Measurements from ENCODE around the gene TAS2R40.
"Not testable (repeated sequence)": the region's sequence is repeated elsewhere in the genome, so short reads cannot be mapped to it uniquely, and the experiment has no call there.

TAS2R40 gene

DNA sequence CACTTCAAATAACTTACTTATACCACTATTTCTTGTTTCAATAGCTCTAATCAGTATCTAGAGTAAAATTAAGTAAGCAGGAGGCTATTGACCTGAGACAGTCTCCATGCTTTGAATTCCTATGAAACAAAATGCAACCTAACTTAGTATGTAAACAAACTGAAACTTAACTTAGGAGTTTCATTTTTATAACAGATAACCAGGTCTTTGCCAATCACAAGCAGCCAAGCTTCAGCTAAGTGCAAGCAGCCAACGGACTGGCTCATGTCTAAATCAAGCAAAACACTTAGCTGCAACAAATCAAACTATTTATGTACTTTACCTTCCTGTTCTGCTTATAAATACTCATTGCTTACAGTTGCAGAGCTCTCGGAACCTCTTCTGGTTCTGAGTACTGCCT lies 37.0 kb downstream of the TAS2R40 start:
- ATAC-seq: no peak

DNA sequence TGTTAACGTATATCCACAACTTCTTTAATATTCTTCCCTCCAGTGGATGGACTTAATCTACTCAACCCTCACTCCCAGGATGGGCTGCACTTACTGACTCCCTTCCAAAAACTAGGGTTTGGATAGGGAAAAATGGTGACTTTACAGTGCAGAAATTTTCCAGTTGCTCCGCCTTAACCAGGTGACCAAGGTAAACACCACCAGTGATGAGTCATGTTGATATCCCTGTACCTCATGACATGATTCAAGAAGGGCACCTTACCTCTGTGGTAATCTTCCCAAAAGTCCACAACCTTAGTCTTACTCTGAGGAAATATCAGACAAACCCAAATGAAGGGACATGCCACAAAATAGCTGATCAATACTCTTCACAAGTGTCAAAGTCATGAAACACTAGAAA lies 37.9 kb downstream of the TAS2R40 start:
- no peak for ATAC-seq
- TF ChIP-seq PPARA (CRISPR knock-in tag; IDR thresholded peaks at IDR 0.05; ENCODE audit: borderline replicate concordance) (no peak), ZFP3 (CRISPR knock-in tag; IDR thresholded peaks at IDR 0.05) (no peak), OSR1 (CRISPR knock-in tag; IDR thresholded peaks at IDR 0.05) (no peak), TOX (CRISPR knock-in tag; IDR thresholded peaks at IDR 0.05; ENCODE audit: borderline replicate concordance) (no peak), TCF4 (CRISPR knock-in tag; IDR thresholded peaks at IDR 0.05; ENCODE audit: borderline replicate concordance) (no peak), ISL1 (CRISPR knock-in tag; IDR thresholded peaks at IDR 0.05) (no peak)
- TF ChIP-seq, protein P1, sequence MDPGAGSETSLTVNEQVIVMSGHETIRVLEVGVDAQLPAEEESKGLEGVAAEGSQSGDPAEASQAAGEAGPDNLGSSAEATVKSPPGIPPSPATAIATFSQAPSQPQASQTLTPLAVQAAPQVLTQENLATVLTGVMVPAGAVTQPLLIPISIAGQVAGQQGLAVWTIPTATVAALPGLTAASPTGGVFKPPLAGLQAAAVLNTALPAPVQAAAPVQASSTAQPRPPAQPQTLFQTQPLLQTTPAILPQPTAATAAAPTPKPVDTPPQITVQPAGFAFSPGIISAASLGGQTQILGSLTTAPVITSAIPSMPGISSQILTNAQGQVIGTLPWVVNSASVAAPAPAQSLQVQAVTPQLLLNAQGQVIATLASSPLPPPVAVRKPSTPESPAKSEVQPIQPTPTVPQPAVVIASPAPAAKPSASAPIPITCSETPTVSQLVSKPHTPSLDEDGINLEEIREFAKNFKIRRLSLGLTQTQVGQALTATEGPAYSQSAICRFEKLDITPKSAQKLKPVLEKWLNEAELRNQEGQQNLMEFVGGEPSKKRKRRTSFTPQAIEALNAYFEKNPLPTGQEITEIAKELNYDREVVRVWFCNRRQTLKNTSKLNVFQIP (CRISPR knock-in tag; IDR thresholded peaks at IDR 0.05; ENCODE audit: borderline replicate concordance, low read depth): no peak
- TF ChIP-seq, protein P2, sequence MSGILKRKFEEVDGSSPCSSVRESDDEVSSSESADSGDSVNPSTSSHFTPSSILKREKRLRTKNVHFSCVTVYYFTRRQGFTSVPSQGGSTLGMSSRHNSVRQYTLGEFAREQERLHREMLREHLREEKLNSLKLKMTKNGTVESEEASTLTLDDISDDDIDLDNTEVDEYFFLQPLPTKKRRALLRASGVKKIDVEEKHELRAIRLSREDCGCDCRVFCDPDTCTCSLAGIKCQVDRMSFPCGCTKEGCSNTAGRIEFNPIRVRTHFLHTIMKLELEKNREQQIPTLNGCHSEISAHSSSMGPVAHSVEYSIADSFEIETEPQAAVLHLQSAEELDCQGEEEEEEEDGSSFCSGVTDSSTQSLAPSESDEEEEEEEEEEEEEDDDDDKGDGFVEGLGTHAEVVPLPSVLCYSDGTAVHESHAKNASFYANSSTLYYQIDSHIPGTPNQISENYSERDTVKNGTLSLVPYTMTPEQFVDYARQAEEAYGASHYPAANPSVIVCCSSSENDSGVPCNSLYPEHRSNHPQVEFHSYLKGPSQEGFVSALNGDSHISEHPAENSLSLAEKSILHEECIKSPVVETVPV (CRISPR knock-in tag; IDR thresholded peaks at IDR 0.05): no peak

More for the DNA sequence above, 37.0 kb downstream of the TAS2R40 start:
- TF ChIP-seq RARB (CRISPR knock-in tag; IDR thresholded peaks at IDR 0.05): no peak
- no peak for TF ChIP-seq GLIS3 (CRISPR knock-in tag; IDR thresholded peaks at IDR 0.05)
- TF ChIP-seq ARNTL (CRISPR knock-in tag; IDR thresholded peaks at IDR 0.05; ENCODE audit: borderline replicate concordance, low read depth): no peak
- no peak for TF ChIP-seq ZC3H10 (CRISPR knock-in tag; IDR thresholded peaks at IDR 0.05)
- no peak for TF ChIP-seq OSR1 (CRISPR knock-in tag; IDR thresholded peaks at IDR 0.05)
- TF ChIP-seq, protein P2 (CRISPR knock-in tag; IDR thresholded peaks at IDR 0.05): no peak
- TF ChIP-seq ZNF8 (CRISPR knock-in tag; IDR thresholded peaks at IDR 0.05): no peak
- no peak for TF ChIP-seq ZFP30 (CRISPR knock-in tag; IDR thresholded peaks at IDR 0.05)

DNA sequence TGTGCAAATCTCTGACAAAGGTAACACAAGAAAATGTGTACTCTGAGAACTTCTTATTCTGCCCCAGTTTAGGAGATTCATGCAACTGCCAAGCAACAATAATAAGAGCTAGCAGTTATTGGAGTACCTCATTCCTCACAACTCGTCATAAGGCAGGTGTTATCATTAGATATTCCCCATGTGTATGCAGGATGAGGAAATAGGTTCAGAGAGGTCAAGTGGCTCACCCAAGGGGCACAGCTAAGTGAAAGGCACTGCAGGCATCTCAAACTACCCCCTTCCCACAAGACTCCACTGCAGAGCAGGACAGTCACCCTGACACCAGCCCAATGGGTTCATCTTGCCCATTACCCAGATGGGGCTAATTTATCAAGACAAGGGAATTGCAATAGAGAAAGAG lies 40.1 kb downstream of the TAS2R40 start:
- no peak for TF ChIP-seq ZNF8 (CRISPR knock-in tag; IDR thresholded peaks at IDR 0.05)
- TF ChIP-seq PPARA (CRISPR knock-in tag; IDR thresholded peaks at IDR 0.05; ENCODE audit: borderline replicate concordance): no peak
- no peak for TF ChIP-seq ZNF565 (CRISPR knock-in tag; conservative IDR thresholded peaks at IDR 0.05; ENCODE audit: low read depth)
- no peak for TF ChIP-seq ISL1 (CRISPR knock-in tag; IDR thresholded peaks at IDR 0.05)

DNA sequence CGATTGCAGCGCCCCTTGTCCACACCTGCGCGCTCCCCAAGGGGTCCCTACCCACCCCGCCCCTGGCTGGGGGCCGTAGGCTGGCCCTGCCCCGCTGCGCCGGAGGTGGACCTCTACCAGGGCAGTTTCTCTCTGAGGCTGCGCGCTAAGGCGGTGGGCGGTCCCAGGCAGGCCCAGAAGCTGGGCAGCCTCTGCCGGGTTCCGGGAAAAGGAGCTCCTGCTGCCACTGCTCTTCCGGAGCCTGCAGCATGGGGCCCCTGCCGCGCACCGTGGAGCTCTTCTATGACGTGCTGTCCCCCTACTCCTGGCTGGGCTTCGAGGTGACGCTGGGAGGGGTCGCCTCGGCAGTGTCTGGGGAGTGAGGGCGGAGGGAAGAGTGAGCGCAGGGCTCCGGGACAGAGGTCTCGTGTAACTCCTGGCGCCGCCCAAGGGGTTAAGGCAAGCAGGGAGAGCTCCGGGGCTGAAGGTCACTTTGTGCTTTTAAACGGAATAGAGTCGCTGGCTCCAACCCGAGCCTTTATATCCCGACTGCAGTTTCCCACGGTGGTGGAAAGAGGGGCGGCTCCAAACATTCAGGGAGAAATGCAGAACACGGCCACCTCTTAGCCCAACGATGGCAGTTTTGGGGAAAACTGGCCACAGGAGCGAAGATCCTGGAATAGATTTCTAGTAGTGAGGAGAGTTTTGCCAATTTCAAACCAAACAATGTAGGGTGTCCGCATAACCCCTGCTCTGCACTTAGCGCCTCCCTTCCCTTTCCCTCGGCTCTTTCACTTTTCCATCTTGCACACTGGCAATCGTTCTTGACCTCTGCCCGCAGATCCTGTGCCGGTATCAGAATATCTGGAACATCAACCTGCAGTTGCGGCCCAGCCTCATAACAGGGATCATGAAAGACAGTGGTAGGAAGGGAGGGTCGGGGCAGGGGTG lies 41.7 kb downstream of the TAS2R40 start, which contains the start of gene GSTK1:
GSTK1 (plus strand) TSS at position 176 of the 930 bp plus-strand sequence; CDS start at position 249, 73 bp downstream.
- TF ChIP-seq ZFP3 (CRISPR knock-in tag; IDR thresholded peaks at IDR 0.05) (peak; percentile 82), GLIS3 (CRISPR knock-in tag; IDR thresholded peaks at IDR 0.05) (no peak)
- TF ChIP-seq, protein P3, sequence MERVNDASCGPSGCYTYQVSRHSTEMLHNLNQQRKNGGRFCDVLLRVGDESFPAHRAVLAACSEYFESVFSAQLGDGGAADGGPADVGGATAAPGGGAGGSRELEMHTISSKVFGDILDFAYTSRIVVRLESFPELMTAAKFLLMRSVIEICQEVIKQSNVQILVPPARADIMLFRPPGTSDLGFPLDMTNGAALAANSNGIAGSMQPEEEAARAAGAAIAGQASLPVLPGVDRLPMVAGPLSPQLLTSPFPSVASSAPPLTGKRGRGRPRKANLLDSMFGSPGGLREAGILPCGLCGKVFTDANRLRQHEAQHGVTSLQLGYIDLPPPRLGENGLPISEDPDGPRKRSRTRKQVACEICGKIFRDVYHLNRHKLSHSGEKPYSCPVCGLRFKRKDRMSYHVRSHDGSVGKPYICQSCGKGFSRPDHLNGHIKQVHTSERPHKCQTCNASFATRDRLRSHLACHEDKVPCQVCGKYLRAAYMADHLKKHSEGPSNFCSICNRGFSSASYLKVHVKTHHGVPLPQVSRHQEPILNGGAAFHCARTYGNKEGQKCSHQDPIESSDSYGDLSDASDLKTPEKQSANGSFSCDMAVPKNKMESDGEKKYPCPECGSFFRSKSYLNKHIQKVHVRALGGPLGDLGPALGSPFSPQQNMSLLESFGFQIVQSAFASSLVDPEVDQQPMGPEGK (CRISPR knock-in tag; IDR thresholded peaks at IDR 0.05; ENCODE audit: borderline replicate concordance): no peak

More for the DNA sequence above, 40.1 kb downstream of the TAS2R40 start:
- no peak for ATAC-seq

DNA sequence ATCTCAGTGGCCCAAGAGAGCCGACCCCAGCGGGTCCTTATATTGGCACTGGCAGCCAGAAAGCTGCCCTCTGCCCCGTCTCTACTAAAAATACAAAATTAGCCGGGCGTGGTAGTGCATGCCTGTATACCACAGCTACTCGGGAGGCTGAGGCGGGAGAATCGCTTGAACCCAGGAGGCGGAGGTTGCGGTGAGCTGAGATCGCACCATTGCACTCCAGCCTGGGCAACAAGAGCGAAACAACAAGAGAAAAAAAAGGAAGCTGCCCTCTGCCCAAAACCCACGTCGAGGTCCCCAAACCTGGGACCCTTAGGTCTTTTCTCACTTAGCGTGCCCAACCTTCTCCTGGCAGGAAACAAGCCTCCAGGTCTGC lies 42.3 kb downstream of the TAS2R40 start:
- not testable (repeated sequence) for ATAC-seq

More for the DNA sequence above, 41.7 kb downstream of the TAS2R40 start, which contains the start of gene GSTK1:
- peak; percentile 100 for ATAC-seq
